Neural cell (in vitro differentiated cells): ENCODE data around the gene ZSWIM6. TPM values are rescaled to one million over a fixed set of nuclear protein-coding genes. Genes with fewer than 3 reads are reported as not detected.

Source experiments
- H2AFZ ChIP-seq: fragments of 200-600, 300-800 bp; sonication (generic), shearing (Covaris generic); 2 replicates; pipeline ENCODE4 v1.6.0; 2014; ENCODE audit warnings: low read depth, mild to moderate bottlenecking, antibody characterized with exemption, low read length, moderate library complexity
- H3F3A ChIP-seq: fragments of 200-600 bp; shearing (Covaris generic); 2 replicates; pipeline ENCODE4 v1.6.1; 2016; ENCODE audit warnings: mild to moderate bottlenecking, moderate library complexity, mixed read lengths, antibody characterized with exemption, low read length; ENCODE audit not compliant: insufficient read depth, poor library complexity, severe bottlenecking
- H3K27ac ChIP-seq: fragments of 200-600, 300-800 bp; sonication (generic), shearing (Covaris generic); 2 replicates; pipeline ENCODE4 v1.5.1; 2014; ENCODE audit warnings: mild to moderate bottlenecking, low read length, moderate library complexity
- H3K27me3 ChIP-seq: fragments of 300-800, 200-600 bp; sonication (generic), shearing (Covaris generic); 2 replicates; pipeline ENCODE4 v1.6.0; 2014; ENCODE audit warnings: mild to moderate bottlenecking, low read depth, low read length, moderate library complexity; ENCODE audit not compliant: insufficient read depth
- H3K36me3 ChIP-seq: fragments of 300-800, 200-600 bp; sonication (generic), shearing (Covaris generic); 2 replicates; pipeline ENCODE4 v1.5.1; 2014; ENCODE audit warnings: mild to moderate bottlenecking, antibody characterized with exemption, low read length, moderate library complexity; ENCODE audit not compliant: insufficient read depth
- H3K4me2 ChIP-seq: fragments of 300-800, 200-600 bp; sonication (generic), shearing (Covaris generic); 2 replicates; pipeline ENCODE4 v1.6.0; 2014; ENCODE audit warnings: mild to moderate bottlenecking, low read length
- H3K4me3 ChIP-seq: fragments of 300-800, 200-600 bp; sonication (generic), shearing (Covaris generic); 2 replicates; pipeline ENCODE4 v1.5.1; 2014; ENCODE audit warnings: mild to moderate bottlenecking, low read length, moderate library complexity
- H3K79me2 ChIP-seq: fragments of 200-600 bp; shearing (Covaris generic); replicated peaks from 2 replicates; pipeline ENCODE4 v1.6.0; 2014; ENCODE audit warnings: mild to moderate bottlenecking, low read length, moderate library complexity; ENCODE audit not compliant: insufficient read depth
- H3K9ac ChIP-seq: fragments of 300-800, 200-600 bp; sonication (generic), shearing (Covaris generic); 2 replicates; pipeline ENCODE4 v1.6.1; 2016; ENCODE audit warnings: mild to moderate bottlenecking, low read length, mixed read lengths
- H3K9me2 ChIP-seq: fragments of 200-600 bp; shearing (Covaris generic); 2 replicates; pipeline ENCODE4 v1.6.1; 2016; ENCODE audit warnings: mild to moderate bottlenecking, low read length, mixed read lengths; ENCODE audit not compliant: insufficient read depth
- H3K9me3 ChIP-seq: fragments of 200-600, 300-800 bp; sonication (generic), shearing (Covaris generic); 2 replicates; pipeline ENCODE4 v1.6.1; 2016; ENCODE audit warnings: mild to moderate bottlenecking, mixed run types, low read length, moderate library complexity, mixed read lengths
- H4K20me1 ChIP-seq: fragments of 200-600 bp; shearing (Covaris generic); 2 replicates; pipeline ENCODE4 v1.6.1; 2016; ENCODE audit warnings: mild to moderate bottlenecking, mixed run types; ENCODE audit not compliant: insufficient read depth
- EP300 ChIP-seq: fragments of 450-650 bp; conservative IDR thresholded peaks from 2 replicates; pipeline ENCODE4 v1.6.1; 2014; ENCODE audit warnings: antibody characterized with exemption, mild to moderate bottlenecking, moderate library complexity; ENCODE audit not compliant: poor library complexity, severe bottlenecking
- EZH2 ChIP-seq: fragments of 200-600, 300-800 bp; shearing (Covaris generic), sonication (generic); IDR thresholded peaks from 2 replicates; pipeline ENCODE4 v1.6.1; 2014; ENCODE audit warnings: antibody characterized with exemption, low read length, borderline replicate concordance, mild to moderate bottlenecking; ENCODE audit not compliant: insufficient read depth, poor library complexity, severe bottlenecking
- MXI1 ChIP-seq: fragments of 450-650 bp; conservative IDR thresholded peaks from 2 replicates; pipeline ENCODE4 v1.6.1; 2014; ENCODE audit warnings: antibody characterized with exemption, mild to moderate bottlenecking; ENCODE audit not compliant: poor library complexity, severe bottlenecking
- POLR2AphosphoS5 ChIP-seq: IDR thresholded peaks from 2 replicates; pipeline ENCODE4 v1.6.1; 2012
- RAD21 ChIP-seq: fragments of 450-650 bp; conservative IDR thresholded peaks from 2 replicates; pipeline ENCODE4 v1.6.1; 2014; ENCODE audit warnings: antibody characterized with exemption, mild to moderate bottlenecking, moderate library complexity
- SMC3 ChIP-seq: fragments of 450-650 bp; conservative IDR thresholded peaks from 2 replicates; pipeline ENCODE4 v1.6.1; 2014; ENCODE audit warnings: antibody characterized with exemption, mild to moderate bottlenecking, moderate library complexity; ENCODE audit not compliant: poor library complexity
- TAF1 ChIP-seq: IDR thresholded peaks from 2 replicates; pipeline ENCODE4 v1.6.1; 2012; ENCODE audit warnings: low read depth
- polyA plus RNA-seq: library from polyadenylated mRNA; depleted of rRNA; stranded (reverse); fragments of >200 nt; gene quantifications from 2 replicates; pipeline ENCODE4 v1.2.3, GENCODE V29; 2014
- TF ChIP-seq, protein P1 (sequence below): fragments of 450-650 bp; IDR thresholded peaks from 2 replicates; pipeline ENCODE4 v1.5.1; 2014; ENCODE audit warnings: antibody characterized with exemption, mild to moderate bottlenecking, moderate library complexity; ENCODE audit not compliant: poor library complexity, severe bottlenecking
- TF ChIP-seq, protein P2 (sequence below): IDR thresholded peaks from 2 replicates; pipeline ENCODE4 v1.6.1; 2012; ENCODE audit warnings: borderline replicate concordance

Gene ZSWIM6
- polyA plus RNA-seq, 1 donor from 2014 or later, result 43.6 TPM

DNA sequence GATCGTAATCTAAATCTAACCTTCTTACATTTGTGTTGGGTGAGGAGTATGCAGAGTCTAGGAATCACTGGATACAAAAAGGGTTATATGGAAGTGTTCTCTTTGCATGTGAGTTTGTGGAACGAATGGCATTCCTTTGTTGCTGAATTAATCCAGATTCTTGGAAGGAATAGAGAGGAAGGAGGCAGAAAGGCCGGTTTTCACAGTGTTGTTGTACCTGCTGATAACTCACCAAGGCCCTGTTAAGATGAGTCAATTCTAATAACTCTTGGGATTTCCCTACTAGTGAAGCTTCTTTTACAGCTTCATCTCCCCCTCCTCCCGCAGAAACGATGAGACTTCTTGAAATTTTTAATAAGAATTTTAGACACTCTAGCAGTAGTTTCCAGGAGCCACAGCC is 84.0 kb downstream of the ZSWIM6 start:
- no peaks in the 10 kb centered on the region for H3K27me3 ChIP-seq
- H4K20me1 ChIP-seq, result peaks cover 26% of the 10 kb centered on the region
- H3K79me2 ChIP-seq, result peaks cover 90% of the 10 kb centered on the region
- H3K9me3 ChIP-seq, result no peaks in the 10 kb centered on the region
- H3K9ac ChIP-seq, result no peak overlapping the region
- H3F3A ChIP-seq, result no peaks in the 10 kb centered on the region
- no peaks in the 10 kb centered on the region for H3K9me2 ChIP-seq
- no peak overlapping the region for H3K4me3 ChIP-seq
- H2AFZ ChIP-seq, result no peak overlapping the region
- no peak for TF ChIP-seq RAD21
- no peak for TF ChIP-seq TAF1
- TF ChIP-seq EP300, result no peak
- no peak for TF ChIP-seq MXI1
- TF ChIP-seq SMC3, result no peak
- TF ChIP-seq, protein P1, sequence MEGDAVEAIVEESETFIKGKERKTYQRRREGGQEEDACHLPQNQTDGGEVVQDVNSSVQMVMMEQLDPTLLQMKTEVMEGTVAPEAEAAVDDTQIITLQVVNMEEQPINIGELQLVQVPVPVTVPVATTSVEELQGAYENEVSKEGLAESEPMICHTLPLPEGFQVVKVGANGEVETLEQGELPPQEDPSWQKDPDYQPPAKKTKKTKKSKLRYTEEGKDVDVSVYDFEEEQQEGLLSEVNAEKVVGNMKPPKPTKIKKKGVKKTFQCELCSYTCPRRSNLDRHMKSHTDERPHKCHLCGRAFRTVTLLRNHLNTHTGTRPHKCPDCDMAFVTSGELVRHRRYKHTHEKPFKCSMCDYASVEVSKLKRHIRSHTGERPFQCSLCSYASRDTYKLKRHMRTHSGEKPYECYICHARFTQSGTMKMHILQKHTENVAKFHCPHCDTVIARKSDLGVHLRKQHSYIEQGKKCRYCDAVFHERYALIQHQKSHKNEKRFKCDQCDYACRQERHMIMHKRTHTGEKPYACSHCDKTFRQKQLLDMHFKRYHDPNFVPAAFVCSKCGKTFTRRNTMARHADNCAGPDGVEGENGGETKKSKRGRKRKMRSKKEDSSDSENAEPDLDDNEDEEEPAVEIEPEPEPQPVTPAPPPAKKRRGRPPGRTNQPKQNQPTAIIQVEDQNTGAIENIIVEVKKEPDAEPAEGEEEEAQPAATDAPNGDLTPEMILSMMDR, result no peak
- TF ChIP-seq POLR2AphosphoS5, result no peak
- TF ChIP-seq, protein P2, sequence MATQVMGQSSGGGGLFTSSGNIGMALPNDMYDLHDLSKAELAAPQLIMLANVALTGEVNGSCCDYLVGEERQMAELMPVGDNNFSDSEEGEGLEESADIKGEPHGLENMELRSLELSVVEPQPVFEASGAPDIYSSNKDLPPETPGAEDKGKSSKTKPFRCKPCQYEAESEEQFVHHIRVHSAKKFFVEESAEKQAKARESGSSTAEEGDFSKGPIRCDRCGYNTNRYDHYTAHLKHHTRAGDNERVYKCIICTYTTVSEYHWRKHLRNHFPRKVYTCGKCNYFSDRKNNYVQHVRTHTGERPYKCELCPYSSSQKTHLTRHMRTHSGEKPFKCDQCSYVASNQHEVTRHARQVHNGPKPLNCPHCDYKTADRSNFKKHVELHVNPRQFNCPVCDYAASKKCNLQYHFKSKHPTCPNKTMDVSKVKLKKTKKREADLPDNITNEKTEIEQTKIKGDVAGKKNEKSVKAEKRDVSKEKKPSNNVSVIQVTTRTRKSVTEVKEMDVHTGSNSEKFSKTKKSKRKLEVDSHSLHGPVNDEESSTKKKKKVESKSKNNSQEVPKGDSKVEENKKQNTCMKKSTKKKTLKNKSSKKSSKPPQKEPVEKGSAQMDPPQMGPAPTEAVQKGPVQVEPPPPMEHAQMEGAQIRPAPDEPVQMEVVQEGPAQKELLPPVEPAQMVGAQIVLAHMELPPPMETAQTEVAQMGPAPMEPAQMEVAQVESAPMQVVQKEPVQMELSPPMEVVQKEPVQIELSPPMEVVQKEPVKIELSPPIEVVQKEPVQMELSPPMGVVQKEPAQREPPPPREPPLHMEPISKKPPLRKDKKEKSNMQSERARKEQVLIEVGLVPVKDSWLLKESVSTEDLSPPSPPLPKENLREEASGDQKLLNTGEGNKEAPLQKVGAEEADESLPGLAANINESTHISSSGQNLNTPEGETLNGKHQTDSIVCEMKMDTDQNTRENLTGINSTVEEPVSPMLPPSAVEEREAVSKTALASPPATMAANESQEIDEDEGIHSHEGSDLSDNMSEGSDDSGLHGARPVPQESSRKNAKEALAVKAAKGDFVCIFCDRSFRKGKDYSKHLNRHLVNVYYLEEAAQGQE, result no peak
- TF ChIP-seq EZH2, result no peak
- no peak overlapping the region for H3K4me2 ChIP-seq
- H3K27ac ChIP-seq, result no peak overlapping the region
- H3K36me3 ChIP-seq, result no peaks in the 10 kb centered on the region

DNA sequence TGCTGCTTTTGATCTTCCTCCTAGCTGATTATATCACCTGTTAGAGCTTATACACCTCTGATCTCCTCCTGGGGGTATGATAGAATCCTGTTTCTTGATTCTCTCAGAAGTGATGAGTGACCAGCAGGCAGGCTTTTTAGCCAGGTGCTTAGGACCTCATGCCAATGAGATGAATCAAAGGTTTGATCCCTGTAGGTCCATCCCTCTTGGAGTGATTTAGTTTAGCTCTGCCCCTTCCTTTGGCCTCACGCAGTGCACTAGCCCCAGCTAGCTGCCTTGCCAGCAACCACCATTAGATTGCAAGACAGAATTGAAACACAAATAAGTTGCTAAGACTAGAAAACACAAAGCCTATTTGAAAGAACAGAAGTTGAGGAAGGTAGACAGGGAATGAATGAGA is 84.4 kb downstream of the ZSWIM6 start:
- Histone ChIP-seq H3K4me2 (no peak overlapping the region), H3K9me2 (no peaks in the 10 kb centered on the region), H2AFZ (no peak overlapping the region), H3K36me3 (no peaks in the 10 kb centered on the region), H3K27ac (no peak overlapping the region), H4K20me1 (peaks cover 26% of the 10 kb centered on the region), H3K9ac (no peak overlapping the region), H3K27me3 (no peaks in the 10 kb centered on the region), H3K4me3 (no peak overlapping the region), H3F3A (no peaks in the 10 kb centered on the region), H3K79me2 (peaks cover 90% of the 10 kb centered on the region), H3K9me3 (no peaks in the 10 kb centered on the region)
- TF ChIP-seq EP300 (no peak), POLR2AphosphoS5 (no peak), MXI1 (no peak), EZH2 (no peak), RAD21 (no peak), TAF1 (no peak), SMC3 (no peak)
- TF ChIP-seq, protein P1, result no peak
- TF ChIP-seq, protein P2, result no peak
